ENCODE results near the gene MAML3. TPM values are rescaled to one million over a fixed set of nuclear protein-coding genes. Genes with fewer than 3 reads are reported as not detected.
"Not testable (repeated sequence)": the region's sequence is repeated elsewhere in the genome, so short reads cannot be mapped to it uniquely, and the experiment has no call there.

The MAML3 gene
- total RNA-seq, 2 experiments from 2014 or later, result 2.5 to 2.6 TPM

DNA sequence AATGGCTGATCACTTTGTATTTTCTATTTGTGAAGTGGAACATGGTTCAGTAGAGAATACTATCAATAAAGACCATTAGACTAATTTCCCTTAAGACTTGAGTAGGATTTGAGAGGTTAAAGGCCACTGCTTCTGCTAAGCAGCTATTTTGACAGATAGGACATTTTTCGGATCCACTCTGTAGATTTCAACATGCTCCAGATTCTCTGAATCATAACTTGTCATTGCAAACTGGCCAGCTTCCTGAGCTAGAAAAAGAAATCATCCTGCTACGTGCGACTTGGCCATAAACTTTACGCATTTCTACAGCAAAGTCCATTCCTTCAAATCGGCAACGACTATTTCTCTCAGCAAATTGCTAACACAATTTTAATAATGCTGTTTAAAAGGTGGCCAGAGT lies 433.2 kb downstream of the MAML3 start:
- Mint-ChIP-seq H3K9me3 (no peaks in the 10 kb centered on the region), H3K4me3 (no peak overlapping the region), H3K27ac (no peak overlapping the region), H3K27me3 (no peaks in the 10 kb centered on the region), H3K36me3 (ENCODE audit: low read depth) (no peaks in the 10 kb centered on the region), H3K4me1 (peaks cover 3% of the 10 kb centered on the region)
- CTCF ChIA-PET, result no interaction called here
- POLR2A ChIA-PET, result no interaction called here
- DNase-seq, result no peak

- Mint-ChIP-seq H3K27me3 (no peaks in the 10 kb centered on the region), H3K4me1 (peaks cover 3% of the 10 kb centered on the region), H3K36me3 (ENCODE audit: low read depth) (no peaks in the 10 kb centered on the region), H3K27ac (no peak overlapping the region), H3K4me3 (no peak overlapping the region), H3K9me3 (no peaks in the 10 kb centered on the region)
- POLR2A ChIA-PET, result no interaction called here
- CTCF ChIA-PET, result no interaction called here
- DNase-seq, result no peak
Observed at GRCh38 chr4:139719381-139720101, 434.4 kb downstream of the MAML3 start.

GRCh38 chr4:139718833-139719232 lies 435.2 kb downstream of the MAML3 start:
- CTCF ChIA-PET, result no interaction called here
- H3K4me1 Mint-ChIP-seq, result peaks cover 3% of the 10 kb centered on the region
- no peaks in the 10 kb centered on the region for H3K36me3 Mint-ChIP-seq (ENCODE audit: low read depth)
- H3K27ac Mint-ChIP-seq, result no peak overlapping the region
- H3K27me3 Mint-ChIP-seq, result no peaks in the 10 kb centered on the region
- no peak overlapping the region for H3K4me3 Mint-ChIP-seq
- no peaks in the 10 kb centered on the region for H3K9me3 Mint-ChIP-seq
- POLR2A ChIA-PET, result no interaction called here
- no peak for DNase-seq

- no peak for DNase-seq
- Mint-ChIP-seq H3K4me3 (no peak overlapping the region), H3K4me1 (peaks cover 3% of the 10 kb centered on the region), H3K27ac (no peak overlapping the region), H3K27me3 (peaks cover 2% of the 10 kb centered on the region), H3K36me3 (ENCODE audit: low read depth) (no peaks in the 10 kb centered on the region), H3K9me3 (no peaks in the 10 kb centered on the region)
- ChIA-PET POLR2A (no interaction called here), CTCF (no interaction called here)
Observed at GRCh38 chr4:139718358-139718757, 435.6 kb downstream of the MAML3 start.

GRCh38 chr4:139715746-139716391 lies 438.1 kb downstream of the MAML3 start:
- no peak for DNase-seq
- H3K9me3 Mint-ChIP-seq, result no peaks in the 10 kb centered on the region
- H3K4me3 Mint-ChIP-seq, result no peak overlapping the region
- H3K27ac Mint-ChIP-seq, result no peak overlapping the region
- peaks cover 3% of the 10 kb centered on the region for H3K4me1 Mint-ChIP-seq
- POLR2A ChIA-PET, result no interaction called here
- no peaks in the 10 kb centered on the region for H3K36me3 Mint-ChIP-seq (ENCODE audit: low read depth)
- peaks cover 2% of the 10 kb centered on the region for H3K27me3 Mint-ChIP-seq
- CTCF ChIA-PET, result no interaction called here

DNA sequence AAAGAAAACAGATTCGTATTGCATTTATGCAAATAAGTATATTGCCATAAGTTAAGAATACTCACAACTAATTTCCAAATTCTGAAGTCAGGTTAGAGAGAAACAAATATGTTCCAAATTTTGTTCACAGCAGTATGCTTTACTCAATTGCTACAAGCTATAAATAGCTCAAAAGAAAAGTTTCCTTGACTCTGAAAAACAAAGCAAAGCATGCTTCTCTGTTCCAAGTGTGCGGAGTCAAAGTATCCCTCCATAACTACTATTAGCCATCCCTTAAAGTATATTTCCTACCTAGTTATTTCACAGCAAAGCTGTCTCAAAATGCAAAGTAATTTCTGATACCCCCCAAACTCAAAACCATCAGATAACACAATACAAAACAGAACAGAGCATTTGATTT lies 441.1 kb downstream of the MAML3 start:
- ChIA-PET CTCF (interaction anchor here (0.8 kb wide), 1 partner anchor 93 kb away, joined by 3 read pairs; no protein-coding TSS in a partner anchor), POLR2A (no interaction called here)
- Mint-ChIP-seq H3K9me3 (no peaks in the 10 kb centered on the region), H3K4me3 (no peak overlapping the region), H3K27ac (no peak overlapping the region), H3K27me3 (peaks cover 2% of the 10 kb centered on the region), H3K4me1 (peaks cover 3% of the 10 kb centered on the region), H3K36me3 (ENCODE audit: low read depth) (no peaks in the 10 kb centered on the region)
- no peak for DNase-seq

GRCh38 chr4:139711461-139711860 lies 442.5 kb downstream of the MAML3 start:
- POLR2A ChIA-PET, result no interaction called here
- no peak overlapping the region for H3K27ac Mint-ChIP-seq

GRCh38 chr4:139710073-139710472 lies 443.9 kb downstream of the MAML3 start:
- Mint-ChIP-seq H3K9me3 (no peaks in the 10 kb centered on the region), H3K27me3 (peaks cover 2% of the 10 kb centered on the region), H3K36me3 (ENCODE audit: low read depth) (peaks cover 9% of the 10 kb centered on the region), H3K4me3 (no peak overlapping the region), H3K27ac (no peak overlapping the region), H3K4me1 (no peaks in the 10 kb centered on the region)
- ChIA-PET POLR2A (no interaction called here), CTCF (no interaction called here)
- no peak for DNase-seq

More at GRCh38 chr4:139711461-139711860, 442.5 kb downstream of the MAML3 start:
- DNase-seq, result no peak
- Mint-ChIP-seq H3K4me1 (no peaks in the 10 kb centered on the region), H3K4me3 (no peak overlapping the region), H3K36me3 (ENCODE audit: low read depth) (no peaks in the 10 kb centered on the region), H3K27me3 (peaks cover 2% of the 10 kb centered on the region), H3K9me3 (no peaks in the 10 kb centered on the region)
- CTCF ChIA-PET, result no interaction called here

DNA sequence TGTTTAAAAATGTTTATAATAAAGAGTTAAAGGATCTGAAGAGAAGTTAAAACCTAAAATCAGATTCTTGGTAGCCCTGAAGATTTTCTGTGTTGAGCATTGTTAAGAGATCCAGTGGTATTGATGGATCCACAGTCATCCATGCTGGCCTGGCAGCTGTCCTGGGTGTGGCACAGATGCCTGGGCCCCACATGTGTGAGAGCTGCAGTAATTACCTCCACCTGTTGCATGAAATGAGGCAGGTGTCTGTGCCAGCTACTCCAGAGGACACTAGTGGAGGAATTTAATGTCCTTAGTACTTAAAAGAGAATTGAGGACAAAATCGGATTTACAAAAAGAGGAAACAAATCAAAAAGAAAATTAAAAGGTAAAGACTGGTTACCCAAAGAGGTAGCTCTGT lies 444.3 kb downstream of the MAML3 start:
- Mint-ChIP-seq H3K4me3 (no peak overlapping the region), H3K27me3 (peaks cover 2% of the 10 kb centered on the region), H3K27ac (no peak overlapping the region), H3K36me3 (ENCODE audit: low read depth) (peaks cover 9% of the 10 kb centered on the region), H3K4me1 (no peaks in the 10 kb centered on the region), H3K9me3 (no peaks in the 10 kb centered on the region)
- CTCF ChIA-PET, result no interaction called here
- no peak for DNase-seq
- POLR2A ChIA-PET, result no interaction called here

- CTCF ChIA-PET, result interaction anchor here (0.8 to 1.5 kb wide), 5 partner anchors 13 to 56 kb away, joined by 3 to 12 read pairs (median 4); partner anchors contain the start of gene MGST2
- DNase-seq, result no peak
Observed at GRCh38 chr4:139704915-139705485, 449.0 kb downstream of the MAML3 start.

GRCh38 chr4:139700568-139700967 lies 453.4 kb downstream of the MAML3 start:
- CTCF ChIA-PET, result no interaction called here
- Mint-ChIP-seq H3K9me3 (no peaks in the 10 kb centered on the region), H3K4me3 (no peak overlapping the region), H3K4me1 (peaks cover 5% of the 10 kb centered on the region), H3K27ac (no peak overlapping the region), H3K27me3 (no peaks in the 10 kb centered on the region), H3K36me3 (ENCODE audit: low read depth) (peaks cover 17% of the 10 kb centered on the region)
- DNase-seq, result no peak
- POLR2A ChIA-PET, result no interaction called here

More at GRCh38 chr4:139704915-139705485, 449.0 kb downstream of the MAML3 start:
- Mint-ChIP-seq H3K27ac (no peak overlapping the region), H3K4me3 (no peak overlapping the region), H3K4me1 (peaks cover 5% of the 10 kb centered on the region), H3K9me3 (no peaks in the 10 kb centered on the region), H3K36me3 (ENCODE audit: low read depth) (peaks cover 18% of the 10 kb centered on the region), H3K27me3 (no peaks in the 10 kb centered on the region)
- POLR2A ChIA-PET, result interaction anchor here (0.5 kb wide), 1 partner anchor 214 kb away, joined by 3 read pairs; no protein-coding TSS in a partner anchor

GRCh38 chr4:139698167-139698925 lies 455.6 kb downstream of the MAML3 start:
- H3K4me1 Mint-ChIP-seq; H3K9me3 Mint-ChIP-seq; H3K27ac Mint-ChIP-seq; H3K36me3 Mint-ChIP-seq (ENCODE audit: low read depth); DNase-seq; H3K4me3 Mint-ChIP-seq; POLR2A ChIA-PET; H3K27me3 Mint-ChIP-seq: not testable (repeated sequence)
- CTCF ChIA-PET, result interaction anchor here (0.7 to 2.5 kb wide), 7 partner anchors 16 to 95 kb away, joined by 3 to 10 read pairs (median 4); no protein-coding TSS in a partner anchor

DNA sequence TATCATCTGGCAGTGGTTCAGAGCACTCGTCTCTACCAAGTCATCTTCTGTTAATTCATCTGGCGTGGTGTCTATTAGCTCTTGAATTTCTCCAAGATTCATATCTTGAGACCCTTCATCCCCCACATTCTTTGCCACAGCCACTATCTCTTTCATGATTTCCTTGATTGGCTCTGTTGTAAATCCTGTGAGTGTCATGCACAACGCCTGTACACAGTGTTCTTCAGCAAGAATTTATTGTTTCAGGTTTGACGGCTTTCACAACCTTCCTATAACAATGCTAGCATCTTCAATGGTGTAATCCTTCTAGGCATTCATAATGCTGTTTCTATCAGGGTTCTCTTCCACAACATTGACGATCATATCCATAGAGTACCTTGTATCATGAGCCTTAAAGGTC lies 457.5 kb downstream of the MAML3 start:
- DNase-seq, result no peak
- Mint-ChIP-seq H3K27ac (no peak overlapping the region), H3K27me3 (no peaks in the 10 kb centered on the region), H3K4me1 (peaks cover 5% of the 10 kb centered on the region), H3K9me3 (no peaks in the 10 kb centered on the region), H3K36me3 (ENCODE audit: low read depth) (peaks cover 2% of the 10 kb centered on the region), H3K4me3 (no peak overlapping the region)
- CTCF ChIA-PET, result interaction anchor here (0.6 kb wide), 1 partner anchor 1104 kb away, joined by 3 read pairs; no protein-coding TSS in a partner anchor
- POLR2A ChIA-PET, result no interaction called here

Measured in activated CD4-positive, alpha-beta memory T cell treated with anti-CD3 and anti-CD28 coated beads, Interleukin-2, amount 10 ng/mL, durations not matched to agents 7 days and 5 days (primary cell).